Mammary epithelial cell (primary cell): Measurements from ENCODE around the gene C14orf119.

ENCODE experiments used
- CTCF ChIP-seq, 2 donors: IDR thresholded peaks in 1 of 2; conservative IDR thresholded peaks in 1 of 2; 2 replicates each; pipeline ENCODE4 v1.5.1; 2011 to 2012; ENCODE audit warnings: inconsistent platforms in 2 of 2, low read length in 2 of 2, mild to moderate bottlenecking in 2 of 2, control low read depth in 1 of 2, low read depth in 1 of 2; ENCODE audit not compliant: insufficient read depth in 1 of 2; ENCODE audit errors: extremely low read depth in 1 of 2
- EZH2 ChIP-seq: IDR thresholded peaks from 2 replicates; pipeline ENCODE4 v1.6.1; 2012; ENCODE audit warnings: low read length, inconsistent platforms, borderline replicate concordance

DNA sequence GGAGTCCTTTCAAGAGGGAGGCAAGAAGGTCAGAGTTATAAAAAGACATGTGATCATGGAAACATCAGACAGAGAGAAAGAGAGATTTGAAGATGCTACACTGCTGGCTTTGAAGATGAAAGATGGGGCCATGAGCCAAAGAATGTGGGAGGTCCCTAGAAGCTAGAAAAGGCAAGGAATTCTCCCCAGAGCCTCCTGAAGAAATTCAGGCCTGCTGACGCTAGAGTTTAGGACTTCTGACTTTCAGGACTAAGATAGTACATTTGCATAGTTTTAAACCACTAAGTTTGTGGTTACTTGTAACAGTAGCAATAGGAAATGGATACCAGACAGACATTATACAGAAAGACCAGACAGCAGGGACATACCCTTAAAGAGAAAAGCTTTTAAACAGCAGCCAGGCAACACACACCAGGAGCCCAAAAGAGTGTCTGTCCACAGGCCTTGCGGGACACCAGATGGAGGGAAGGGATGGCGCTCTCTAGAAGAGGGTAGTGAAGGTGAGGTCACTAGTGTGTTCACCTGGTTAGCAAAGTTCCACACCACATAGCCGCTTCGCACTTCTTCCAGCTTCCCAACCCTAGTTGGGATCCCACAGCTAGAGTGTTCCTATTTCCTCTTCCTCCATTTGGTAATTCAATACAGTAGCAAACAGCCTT, 53.4 kb downstream of the C14orf119 start:
- TF ChIP-seq CTCF (conservative IDR thresholded peaks at IDR 0.05 in 1 of 2, IDR thresholded peaks at IDR 0.05 in 1 of 2; ENCODE audit: extremely low read depth in 1 of 2, insufficient read depth in 1 of 2, low read depth in 1 of 2, low read length in 2 of 2) (no peak), EZH2 (no peak)
